GM12878 (cell line): ENCODE data around the gene COX19. TPM values are rescaled to one million over a fixed set of nuclear protein-coding genes. Genes with fewer than 3 reads are reported as not detected.

ENCODE experiments used
- ATAC-seq: fragments of 200-7000 bp; cut with Tn5 transposase; 3 replicates; pipeline ENCODE4 v1.9.1; 2020; ENCODE audit warnings: mild to moderate bottlenecking, moderate library complexity
- BruUV-seq: library from RNA; stranded (reverse); fragments of 400-500 nt; replicated peaks from 2 replicates; lab custom pipeline; 2021; lab: Mats Ljungman, UMichigan
- CTCF ChIA-PET: fragments of 300-600 bp; sonication (Branson Sonifier 250); formaldehyde crosslinking; extraction: SDS; loops from one replicate; lab custom pipeline; 2021; ENCODE audit warnings: inconsistent platforms; lab: Yijun Ruan, JAX
- POLR2A ChIA-PET: fragments of 350-600 bp; formaldehyde crosslinking; extraction: SDS; loops from one replicate; lab custom pipeline; 2021; ENCODE audit warnings: inconsistent platforms; lab: Charles Lee
- RAD21 ChIA-PET: fragments of 300-600 bp; sonication (Branson Sonifier 250); formaldehyde crosslinking; loops from one replicate; lab custom pipeline; 2023; ENCODE audit warnings: antibody characterized with exemption; ENCODE audit not compliant: unreplicated experiment; lab: Charles Lee
- SMC1A ChIA-PET: fragments of 300-600 bp; sonication (Branson Sonifier 250); formaldehyde crosslinking; loops from one replicate; lab custom pipeline; 2023; ENCODE audit not compliant: unreplicated experiment, uncharacterized antibody; lab: Charles Lee
- DNase-seq: peaks from one replicate; pipeline ENCODE4 v3.0.0-alpha.2; 2011; ENCODE audit warnings: low read depth, low spot score
- FAIRE-seq: peaks from 3 replicates; lab custom pipeline; 2011; peaks lifted over from hg19 to GRCh38; lab: Jason Lieb, UNC
- H2AFZ ChIP-seq: 2 replicates; pipeline ENCODE4 v1.6.0; 2011; ENCODE audit warnings: low read depth, low read length, control low read depth; ENCODE audit not compliant: control insufficient read depth
- H3K27ac ChIP-seq: 2 replicates; pipeline ENCODE4 v1.5.1; 2011; ENCODE audit warnings: control low read depth; ENCODE audit not compliant: control insufficient read depth, insufficient read depth
- H3K27me3 ChIP-seq, 2 experiments: replicated peaks in 1 of 2; 2 replicates each; pipeline versions ENCODE4 v1.6.0 to v1.6.1; 2011; ENCODE audit warnings: low read length in 1 of 2; ENCODE audit not compliant: control insufficient read depth in 2 of 2, insufficient read depth in 2 of 2
- H3K36me3 ChIP-seq, 2 experiments: 2 replicates each; pipeline ENCODE4 v1.5.1; 2011; ENCODE audit warnings: low read length in 1 of 2; ENCODE audit not compliant: control insufficient read depth in 2 of 2, insufficient read depth in 2 of 2
- H3K4me1 ChIP-seq: 2 replicates; pipeline ENCODE4 v1.6.1; 2011; ENCODE audit warnings: mild to moderate bottlenecking, low read length, moderate library complexity, mixed read lengths; ENCODE audit not compliant: control insufficient read depth, insufficient read depth
- H3K4me2 ChIP-seq: 2 replicates; pipeline ENCODE4 v1.6.0; 2011; ENCODE audit warnings: control low read depth; ENCODE audit not compliant: control insufficient read depth, insufficient read depth
- H3K4me3 ChIP-seq: fragments of 200-600 bp; sonication (generic); 2 replicates; pipeline ENCODE4 v1.5.1; 2016
- H3K79me2 ChIP-seq: 2 replicates; pipeline ENCODE4 v1.6.0; 2011; ENCODE audit warnings: low read length; ENCODE audit not compliant: control insufficient read depth, insufficient read depth
- H3K9ac ChIP-seq: 2 replicates; pipeline ENCODE4 v1.8.0; 2011; ENCODE audit warnings: low read length, control low read depth, mixed read lengths; ENCODE audit not compliant: control insufficient read depth, insufficient read depth
- H3K9me3 ChIP-seq: replicated peaks from 3 replicates; pipeline ENCODE4 v1.5.1; 2011; ENCODE audit warnings: mild to moderate bottlenecking, low read length; ENCODE audit not compliant: control insufficient read depth, insufficient read depth
- H4K20me1 ChIP-seq: 2 replicates; pipeline ENCODE4 v1.6.0; 2011; ENCODE audit not compliant: control insufficient read depth, insufficient read depth
- ASH2L ChIP-seq: fragments of 300-600, 200-600 bp; sonication (generic); IDR thresholded peaks from 2 replicates; pipeline ENCODE4 v1.6.1; 2017; ENCODE audit warnings: low read depth, mild to moderate bottlenecking, borderline replicate concordance
- GABPA ChIP-seq: IDR thresholded peaks from 2 replicates; pipeline ENCODE4 v1.6.1; 2014; ENCODE audit warnings: antibody characterized with exemption, low read depth, mild to moderate bottlenecking, inconsistent platforms
- GATAD2B ChIP-seq: fragments of 450-650 bp; conservative IDR thresholded peaks from 2 replicates; pipeline ENCODE4 v1.6.1; 2017; ENCODE audit warnings: low read depth, mild to moderate bottlenecking, moderate library complexity
- HCFC1 ChIP-seq: fragments of 150-350 bp; IDR thresholded peaks from 2 replicates; pipeline ENCODE4 v1.6.1; 2014; ENCODE audit warnings: low read length
- HDAC6 ChIP-seq: fragments of 200-600 bp; sonication (generic); IDR thresholded peaks from one replicate; pipeline ENCODE4 v1.8.0; 2017; ENCODE audit warnings: antibody characterized with exemption; ENCODE audit not compliant: unreplicated experiment
- KAT2A ChIP-seq: conservative IDR thresholded peaks from 2 replicates; pipeline ENCODE4 v1.6.1; 2011; ENCODE audit warnings: low read depth, low read length; ENCODE audit not compliant: control insufficient read depth
- NR2C1 ChIP-seq: fragments of 450-650 bp; IDR thresholded peaks from 2 replicates; pipeline ENCODE4 v1.6.1; 2017; ENCODE audit warnings: antibody characterized with exemption, mild to moderate bottlenecking, moderate library complexity
- RAD21 ChIP-seq: IDR thresholded peaks from 2 replicates; pipeline ENCODE4 v1.6.1; 2011; ENCODE audit warnings: mild to moderate bottlenecking, low read depth, low read length, moderate library complexity; ENCODE audit not compliant: insufficient read depth
- SP1 ChIP-seq: IDR thresholded peaks from one replicate; pipeline ENCODE4 v1.6.1; 2011; ENCODE audit warnings: low read depth, low read length
- TCF7 ChIP-seq: IDR thresholded peaks from 2 replicates; pipeline ENCODE4 v1.6.1; 2014; ENCODE audit warnings: antibody characterized with exemption, borderline replicate concordance
- WGBS: methylation state at CpG from one replicate; pipeline ENCODE4 v1.1.6; 2016; ENCODE audit warnings: low lambda C conversion rate; ENCODE audit not compliant: insufficient replicate concordance, insufficient coverage; ENCODE audit errors: missing lambda C conversion rate; 5-methylcytosine and 5-hydroxymethylcytosine counted together
- in situ Hi-C: fragments of 300-500 bp; cut with MboI; formaldehyde crosslinking; loops from 9 replicates; pipeline ENCODE4 v1.14.3; 2018; ENCODE audit warnings: mixed read lengths
- intact Hi-C: fragments of 100-400 bp; cut with micrococcal nuclease; formaldehyde crosslinking; loops from one replicate; pipeline ENCODE4 v1.14.2; 2022; ENCODE audit not compliant: unreplicated experiment
- polyA plus RNA-seq, 11 experiments: library from polyadenylated mRNA; depleted of rRNA in 4 of 11; unstranded in 6 of 11; stranded (reverse) in 5 of 11; fragments of >200 nt; fragmentation: Nextera tagmentation in 4 of 11; fragmentation: Illumina TruSeq in 1 of 11; extraction: Ambion mirVana in 4 of 11; extraction: Trizol in 1 of 11; gene quantifications; 1 replicate in 1 of 11; 2 replicates in 10 of 11; pipeline versions ENCODE4 v1.2.1 to v1.2.3, GENCODE V29; 2011 to 2016; ENCODE audit warnings: inconsistent platforms in 2 of 11, missing spikeins in 2 of 11, low read depth in 1 of 11
- total RNA-seq, 4 experiments: library from RNA; depleted of rRNA in 3 of 4; stranded (reverse); fragments of >200 nt in 3 of 4; fragmentation: Illumina TruSeq in 1 of 4; extraction: Trizol in 1 of 4; gene quantifications; 2 replicates each; pipeline versions ENCODE4 v1.2.1 to v1.2.3, GENCODE V29; 2013 to 2021
- TF ChIP-seq, protein P1 (sequence below): fragments of 450-650 bp; IDR thresholded peaks from 2 replicates; pipeline ENCODE4 v1.6.1; 2016; ENCODE audit warnings: mild to moderate bottlenecking
- TF ChIP-seq, protein P2 (sequence below): fragments of 450-650 bp; IDR thresholded peaks from 2 replicates; pipeline ENCODE4 v1.6.1; 2017; ENCODE audit warnings: mild to moderate bottlenecking, moderate library complexity
- TF ChIP-seq, protein P3 (sequence below): IDR thresholded peaks from 2 replicates; pipeline ENCODE4 v1.6.1; 2012; ENCODE audit warnings: improper control_type of control experiment, low read depth, low read length; ENCODE audit not compliant: insufficient replicate concordance

COX19 gene
- total and polyA plus RNA-seq, 10 of the 15 experiments (the other 5 are each of a cell fraction or from before 2014, with no cell fraction given) = 3.7 to 17.9 (median 10.8) TPM

DNA sequence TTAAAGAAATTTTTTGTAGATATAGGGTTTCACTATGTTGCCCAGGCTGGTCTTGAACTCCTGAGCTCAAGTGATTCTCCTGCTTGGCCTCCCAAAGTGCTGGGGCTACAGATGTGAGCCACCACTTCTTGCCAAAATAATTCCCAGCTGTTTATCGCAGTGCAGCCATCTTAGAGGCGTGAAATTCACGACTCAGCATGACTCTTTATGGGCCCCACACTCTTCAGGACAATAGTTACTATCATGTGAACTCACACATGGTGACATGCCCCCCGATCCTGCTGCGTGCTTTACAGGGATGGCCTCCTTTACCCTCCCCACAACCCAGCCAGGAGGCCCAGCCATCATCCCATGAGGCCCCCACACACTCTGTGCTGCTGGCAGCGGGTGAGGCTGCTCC, 4.6 kb downstream of the COX19 start (continued):
- TF ChIP-seq, protein P1, sequence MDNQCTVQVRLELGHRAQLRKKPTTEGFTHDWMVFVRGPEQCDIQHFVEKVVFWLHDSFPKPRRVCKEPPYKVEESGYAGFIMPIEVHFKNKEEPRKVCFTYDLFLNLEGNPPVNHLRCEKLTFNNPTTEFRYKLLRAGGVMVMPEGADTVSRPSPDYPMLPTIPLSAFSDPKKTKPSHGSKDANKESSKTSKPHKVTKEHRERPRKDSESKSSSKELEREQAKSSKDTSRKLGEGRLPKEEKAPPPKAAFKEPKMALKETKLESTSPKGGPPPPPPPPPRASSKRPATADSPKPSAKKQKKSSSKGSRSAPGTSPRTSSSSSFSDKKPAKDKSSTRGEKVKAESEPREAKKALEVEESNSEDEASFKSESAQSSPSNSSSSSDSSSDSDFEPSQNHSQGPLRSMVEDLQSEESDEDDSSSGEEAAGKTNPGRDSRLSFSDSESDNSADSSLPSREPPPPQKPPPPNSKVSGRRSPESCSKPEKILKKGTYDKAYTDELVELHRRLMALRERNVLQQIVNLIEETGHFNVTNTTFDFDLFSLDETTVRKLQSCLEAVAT = no peak
- no peak for TF ChIP-seq ASH2L
- TF ChIP-seq, all 136 proteins: peak for 0

DNA sequence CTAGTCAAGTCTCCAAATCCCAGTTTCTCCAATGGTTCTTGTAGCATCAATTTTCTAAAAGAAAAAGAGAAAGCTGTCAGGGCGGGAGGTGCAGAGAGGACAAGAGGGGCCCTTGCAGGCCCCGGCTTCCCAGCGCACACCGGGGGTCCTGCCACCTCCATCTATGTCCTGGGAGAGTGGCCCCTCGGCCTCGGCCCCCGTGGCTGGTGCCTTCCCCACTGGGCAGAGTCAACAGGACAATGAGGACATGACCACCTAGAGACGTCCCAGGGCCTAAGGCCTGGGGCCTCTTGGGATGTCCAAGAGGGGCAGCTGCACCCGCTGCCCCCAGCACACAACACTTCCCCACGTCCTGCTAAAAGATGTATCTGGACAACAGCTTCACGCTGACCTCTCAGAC, 5.9 kb downstream of the COX19 start:
- H3K27me3 ChIP-seq = no peaks in the 10 kb centered on the region
- peaks cover 4% of the 10 kb centered on the region for H3K4me1 ChIP-seq
- RAD21 ChIA-PET = interaction anchor here (1.1 kb wide), 1 partner anchor 59 kb away, joined by 3 read pairs; no protein-coding TSS in a partner anchor
- H3K27ac ChIP-seq = no peak overlapping the region
- POLR2A ChIA-PET = no interaction called here
- peaks cover 23 to 40% of the 10 kb centered on the region in 2 experiments for H3K36me3 ChIP-seq
- SMC1A ChIA-PET = no interaction called here
- CTCF ChIA-PET = no interaction called here
- peaks cover 32% of the 10 kb centered on the region for H3K79me2 ChIP-seq
- peaks cover 3% of the 10 kb centered on the region; the same call in 1 of the 2 replicates for H4K20me1 ChIP-seq
- no peak for ATAC-seq
- FAIRE-seq = no peak
- intact Hi-C loops = no loop called here
- no peak overlapping the region for H2AFZ ChIP-seq
- H3K9ac ChIP-seq = no peak overlapping the region
- BruUV-seq = no TSS peak
- 89% methylated on average over 11 of the region's 11 CpGs for WGBS
- H3K4me2 ChIP-seq = no peak overlapping the region
- H3K4me3 ChIP-seq = no peak overlapping the region
- H3K9me3 ChIP-seq = no peaks in the 10 kb centered on the region
- no peak for DNase-seq
- in situ Hi-C loops = no loop called here
- TF ChIP-seq GABPA (no peak), RAD21 (no peak), SP1 (no peak), GATAD2B (no peak), TCF7 (no peak), HDAC6 (no peak), KAT2A (no peak), HCFC1 (no peak), NR2C1 (no peak)
- TF ChIP-seq, protein P2, sequence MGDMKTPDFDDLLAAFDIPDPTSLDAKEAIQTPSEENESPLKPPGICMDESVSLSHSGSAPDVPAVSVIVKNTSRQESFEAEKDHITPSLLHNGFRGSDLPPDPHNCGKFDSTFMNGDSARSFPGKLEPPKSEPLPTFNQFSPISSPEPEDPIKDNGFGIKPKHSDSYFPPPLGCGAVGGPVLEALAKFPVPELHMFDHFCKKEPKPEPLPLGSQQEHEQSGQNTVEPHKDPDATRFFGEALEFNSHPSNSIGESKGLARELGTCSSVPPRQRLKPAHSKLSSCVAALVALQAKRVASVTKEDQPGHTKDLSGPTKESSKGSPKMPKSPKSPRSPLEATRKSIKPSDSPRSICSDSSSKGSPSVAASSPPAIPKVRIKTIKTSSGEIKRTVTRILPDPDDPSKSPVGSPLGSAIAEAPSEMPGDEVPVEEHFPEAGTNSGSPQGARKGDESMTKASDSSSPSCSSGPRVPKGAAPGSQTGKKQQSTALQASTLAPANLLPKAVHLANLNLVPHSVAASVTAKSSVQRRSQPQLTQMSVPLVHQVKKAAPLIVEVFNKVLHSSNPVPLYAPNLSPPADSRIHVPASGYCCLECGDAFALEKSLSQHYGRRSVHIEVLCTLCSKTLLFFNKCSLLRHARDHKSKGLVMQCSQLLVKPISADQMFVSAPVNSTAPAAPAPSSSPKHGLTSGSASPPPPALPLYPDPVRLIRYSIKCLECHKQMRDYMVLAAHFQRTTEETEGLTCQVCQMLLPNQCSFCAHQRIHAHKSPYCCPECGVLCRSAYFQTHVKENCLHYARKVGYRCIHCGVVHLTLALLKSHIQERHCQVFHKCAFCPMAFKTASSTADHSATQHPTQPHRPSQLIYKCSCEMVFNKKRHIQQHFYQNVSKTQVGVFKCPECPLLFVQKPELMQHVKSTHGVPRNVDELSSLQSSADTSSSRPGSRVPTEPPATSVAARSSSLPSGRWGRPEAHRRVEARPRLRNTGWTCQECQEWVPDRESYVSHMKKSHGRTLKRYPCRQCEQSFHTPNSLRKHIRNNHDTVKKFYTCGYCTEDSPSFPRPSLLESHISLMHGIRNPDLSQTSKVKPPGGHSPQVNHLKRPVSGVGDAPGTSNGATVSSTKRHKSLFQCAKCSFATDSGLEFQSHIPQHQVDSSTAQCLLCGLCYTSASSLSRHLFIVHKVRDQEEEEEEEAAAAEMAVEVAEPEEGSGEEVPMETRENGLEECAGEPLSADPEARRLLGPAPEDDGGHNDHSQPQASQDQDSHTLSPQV = no peak
- TF ChIP-seq, protein P3, sequence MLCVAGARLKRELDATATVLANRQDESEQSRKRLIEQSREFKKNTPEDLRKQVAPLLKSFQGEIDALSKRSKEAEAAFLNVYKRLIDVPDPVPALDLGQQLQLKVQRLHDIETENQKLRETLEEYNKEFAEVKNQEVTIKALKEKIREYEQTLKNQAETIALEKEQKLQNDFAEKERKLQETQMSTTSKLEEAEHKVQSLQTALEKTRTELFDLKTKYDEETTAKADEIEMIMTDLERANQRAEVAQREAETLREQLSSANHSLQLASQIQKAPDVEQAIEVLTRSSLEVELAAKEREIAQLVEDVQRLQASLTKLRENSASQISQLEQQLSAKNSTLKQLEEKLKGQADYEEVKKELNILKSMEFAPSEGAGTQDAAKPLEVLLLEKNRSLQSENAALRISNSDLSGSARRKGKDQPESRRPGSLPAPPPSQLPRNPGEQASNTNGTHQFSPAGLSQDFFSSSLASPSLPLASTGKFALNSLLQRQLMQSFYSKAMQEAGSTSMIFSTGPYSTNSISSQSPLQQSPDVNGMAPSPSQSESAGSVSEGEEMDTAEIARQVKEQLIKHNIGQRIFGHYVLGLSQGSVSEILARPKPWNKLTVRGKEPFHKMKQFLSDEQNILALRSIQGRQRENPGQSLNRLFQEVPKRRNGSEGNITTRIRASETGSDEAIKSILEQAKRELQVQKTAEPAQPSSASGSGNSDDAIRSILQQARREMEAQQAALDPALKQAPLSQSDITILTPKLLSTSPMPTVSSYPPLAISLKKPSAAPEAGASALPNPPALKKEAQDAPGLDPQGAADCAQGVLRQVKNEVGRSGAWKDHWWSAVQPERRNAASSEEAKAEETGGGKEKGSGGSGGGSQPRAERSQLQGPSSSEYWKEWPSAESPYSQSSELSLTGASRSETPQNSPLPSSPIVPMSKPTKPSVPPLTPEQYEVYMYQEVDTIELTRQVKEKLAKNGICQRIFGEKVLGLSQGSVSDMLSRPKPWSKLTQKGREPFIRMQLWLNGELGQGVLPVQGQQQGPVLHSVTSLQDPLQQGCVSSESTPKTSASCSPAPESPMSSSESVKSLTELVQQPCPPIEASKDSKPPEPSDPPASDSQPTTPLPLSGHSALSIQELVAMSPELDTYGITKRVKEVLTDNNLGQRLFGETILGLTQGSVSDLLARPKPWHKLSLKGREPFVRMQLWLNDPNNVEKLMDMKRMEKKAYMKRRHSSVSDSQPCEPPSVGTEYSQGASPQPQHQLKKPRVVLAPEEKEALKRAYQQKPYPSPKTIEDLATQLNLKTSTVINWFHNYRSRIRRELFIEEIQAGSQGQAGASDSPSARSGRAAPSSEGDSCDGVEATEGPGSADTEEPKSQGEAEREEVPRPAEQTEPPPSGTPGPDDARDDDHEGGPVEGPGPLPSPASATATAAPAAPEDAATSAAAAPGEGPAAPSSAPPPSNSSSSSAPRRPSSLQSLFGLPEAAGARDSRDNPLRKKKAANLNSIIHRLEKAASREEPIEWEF = no peak
